Neuronal stem cell (in vitro differentiated cells): ENCODE measurements around the gene DPYSL4.
A peak's percentile ranks its signal among the peaks of the same experiment; 100 is the strongest.

Experiments used
- DNase-seq: peaks from one replicate; pipeline ENCODE4 v3.0.0-alpha.2; 2013; ENCODE audit warnings: low spot score
- H2AFZ ChIP-seq: one replicate; pipeline ENCODE4 v1.6.1; 2013; ENCODE audit warnings: mild to moderate bottlenecking, low read length, inconsistent platforms
- H2AK5ac ChIP-seq: 2 replicates; pipeline ENCODE4 v1.6.1; 2013; ENCODE audit warnings: low read depth, mild to moderate bottlenecking, inconsistent platforms, low read length, moderate library complexity, mixed read lengths
- H2BK120ac ChIP-seq: 2 replicates; pipeline ENCODE4 v1.6.1; 2013; ENCODE audit warnings: low read depth, mild to moderate bottlenecking, inconsistent platforms, low read length, moderate library complexity, mixed read lengths
- H2BK12ac ChIP-seq: one replicate; pipeline ENCODE4 v1.6.1; 2013; ENCODE audit warnings: low read length, inconsistent platforms
- H2BK15ac ChIP-seq: 2 replicates; pipeline ENCODE4 v1.6.1; 2013; ENCODE audit warnings: mild to moderate bottlenecking, low read length, inconsistent platforms, mixed read lengths
- H2BK5ac ChIP-seq: one replicate; pipeline ENCODE4 v1.6.1; 2013; ENCODE audit warnings: inconsistent platforms, mild to moderate bottlenecking, low read length, moderate library complexity
- H3K14ac ChIP-seq: one replicate; pipeline ENCODE4 v1.6.1; 2013; ENCODE audit warnings: low read length, inconsistent platforms
- H3K18ac ChIP-seq: 2 replicates; pipeline ENCODE4 v1.6.1; 2013; ENCODE audit warnings: low read length, inconsistent platforms
- H3K23ac ChIP-seq: 2 replicates; pipeline ENCODE4 v1.6.1; 2013; ENCODE audit warnings: low read depth, mild to moderate bottlenecking, mixed read lengths, low read length, inconsistent platforms; ENCODE audit not compliant: poor library complexity
- H3K27ac ChIP-seq: replicated peaks from 3 replicates; pipeline ENCODE4 v1.5.1; 2013; ENCODE audit warnings: low read length, inconsistent platforms
- H3K27me3 ChIP-seq, 3 experiments: 2 replicates each; pipeline ENCODE4 v1.6.1; 2013; ENCODE audit warnings: low read length in 3 of 3, mild to moderate bottlenecking in 2 of 3, inconsistent platforms in 1 of 3, low read depth in 1 of 3, mixed read lengths in 1 of 3, moderate library complexity in 1 of 3; ENCODE audit not compliant: control insufficient read depth in 3 of 3, insufficient read depth in 3 of 3
- H3K36me3 ChIP-seq, 2 donors: replicated peaks in 1 of 2; 2 replicates each; pipeline ENCODE4 v1.6.1; 2013; ENCODE audit warnings: low read length in 2 of 2; ENCODE audit not compliant: control insufficient read depth in 2 of 2, insufficient read depth in 2 of 2
- H3K4ac ChIP-seq: 2 replicates; pipeline ENCODE4 v1.6.1; 2013; ENCODE audit warnings: inconsistent platforms, mild to moderate bottlenecking, low read length, moderate library complexity
- H3K4me1 ChIP-seq, 2 donors: 1 replicate in 1 of 2; 2 replicates in 1 of 2; pipeline ENCODE4 v1.6.1; 2013; ENCODE audit warnings: low read length in 2 of 2, low read depth in 1 of 2; ENCODE audit not compliant: control insufficient read depth in 2 of 2, insufficient read depth in 1 of 2
- H3K4me2 ChIP-seq: one replicate; pipeline ENCODE4 v1.6.1; 2013; ENCODE audit warnings: mild to moderate bottlenecking, low read length, inconsistent platforms; ENCODE audit not compliant: insufficient read depth, poor library complexity, severe bottlenecking
- H3K4me3 ChIP-seq, 2 donors: 2 replicates each; pipeline ENCODE4 v1.5.1; 2013; ENCODE audit warnings: low read length in 2 of 2, mild to moderate bottlenecking in 2 of 2, inconsistent platforms in 1 of 2, moderate library complexity in 1 of 2
- H3K79me1 ChIP-seq: one replicate; pipeline ENCODE4 v1.6.1; 2013; ENCODE audit warnings: low read depth, mild to moderate bottlenecking, inconsistent platforms, low read length, moderate library complexity
- H3K9ac ChIP-seq: one replicate; pipeline ENCODE4 v1.6.1; 2013; ENCODE audit warnings: mild to moderate bottlenecking, low read depth, low read length, inconsistent platforms; ENCODE audit not compliant: poor library complexity
- H3K9me3 ChIP-seq, 2 donors: replicated peaks in 1 of 2; 2 replicates each; pipeline versions ENCODE3 to v1.6.1; 2013; ENCODE audit warnings: low read length in 2 of 2, mild to moderate bottlenecking in 2 of 2, inconsistent platforms in 1 of 2, low read depth in 1 of 2, mixed read lengths in 1 of 2, moderate library complexity in 1 of 2; ENCODE audit not compliant: control insufficient read depth in 2 of 2, insufficient read depth in 1 of 2
- H4K8ac ChIP-seq: one replicate; pipeline ENCODE4 v1.6.1; 2013; ENCODE audit warnings: low read depth, mild to moderate bottlenecking, inconsistent platforms, low read length, moderate library complexity
- H4K91ac ChIP-seq: one replicate; pipeline ENCODE4 v1.6.1; 2013; ENCODE audit warnings: low read length, low read depth, mild to moderate bottlenecking, inconsistent platforms; ENCODE audit not compliant: poor library complexity
- WGBS, 2 donors: extraction: QIAGEN DNeasy Blood & Tissue Kit; methylation state at CpG; one replicate each; pipeline ENCODE4 v1.1.7; 2013; ENCODE audit warnings: missing lambda C conversion rate in 2 of 2, mixed read lengths in 1 of 2; ENCODE audit not compliant: insufficient read length in 2 of 2, insufficient replicate concordance in 1 of 2; ENCODE audit errors: extremely low coverage in 2 of 2; 5-methylcytosine and 5-hydroxymethylcytosine counted together

DPYSL4 gene

GRCh38 chr10:132166216-132166950 lies 20.4 kb upstream of the DPYSL4 start:
- no peak overlapping the region for H4K8ac ChIP-seq
- H3K9ac ChIP-seq, result no peak overlapping the region
- H3K79me1 ChIP-seq, result peaks cover 2% of the 10 kb centered on the region
- no peak overlapping the region for H2BK5ac ChIP-seq
- H2AK5ac ChIP-seq, result no peak overlapping the region
- H3K9me3 ChIP-seq, result peaks cover 0 to 2% of the 10 kb centered on the region in 2 donors
- H2BK120ac ChIP-seq, result no peak overlapping the region
- H3K4me3 ChIP-seq, result no peak overlapping the region
- H3K4me2 ChIP-seq, result no peak overlapping the region
- H3K36me3 ChIP-seq, result no peaks in the 10 kb centered on the region
- H2BK12ac ChIP-seq, result no peak overlapping the region
- H4K91ac ChIP-seq, result no peak overlapping the region
- peaks cover 0 to 24% (median 0%) of the 10 kb centered on the region in 3 experiments for H3K27me3 ChIP-seq
- H3K18ac ChIP-seq, result no peak overlapping the region
- H2AFZ ChIP-seq, result no peak overlapping the region
- WGBS, 2 donors, result no CpG with 5 or more reads among the region's 23 CpGs
- no peak overlapping the region for H3K14ac ChIP-seq
- H2BK15ac ChIP-seq, result no peak overlapping the region
- H3K4ac ChIP-seq, result no peak overlapping the region
- H3K27ac ChIP-seq, result no peak overlapping the region
- no peak overlapping the region for H3K23ac ChIP-seq
- no peak for DNase-seq
- H3K4me1 ChIP-seq, result peaks cover 0 to 9% of the 10 kb centered on the region in 2 donors

DNA sequence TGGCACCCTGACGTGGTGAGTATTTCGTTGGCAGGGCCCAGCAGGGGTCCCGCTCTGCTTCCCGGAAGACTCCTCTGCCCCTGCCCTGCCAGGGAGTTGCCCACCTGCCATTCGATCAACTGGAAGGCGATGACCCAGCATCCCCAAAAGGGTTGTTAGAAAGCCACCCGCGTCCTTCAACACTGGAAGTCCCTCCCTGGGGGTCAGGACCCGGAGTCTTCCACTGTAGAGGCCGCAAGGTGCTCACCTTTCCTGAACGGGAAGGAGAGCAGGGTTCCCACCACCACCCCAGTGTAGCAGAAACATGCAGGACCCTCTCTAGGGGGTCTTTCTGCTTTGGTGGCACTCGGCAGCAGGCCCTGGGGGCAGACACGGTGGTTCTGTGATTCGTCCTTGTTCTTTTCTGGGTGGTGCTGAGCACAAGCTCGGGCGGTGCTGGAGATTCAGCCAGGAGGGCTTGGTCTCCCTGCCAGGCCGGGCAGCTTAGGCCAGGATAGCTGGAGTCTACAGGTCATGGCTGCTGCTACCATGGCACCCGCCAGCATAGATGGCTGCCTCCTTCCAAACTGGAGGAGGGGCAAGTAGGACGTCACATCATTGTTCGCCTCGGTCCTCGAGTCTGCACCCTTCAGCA lies 19.6 kb upstream of the DPYSL4 start:
- H2BK120ac ChIP-seq, result no peak overlapping the region
- H3K27me3 ChIP-seq, result peaks cover 0 to 24% (median 0%) of the 10 kb centered on the region in 3 experiments
- H3K36me3 ChIP-seq, result no peaks in the 10 kb centered on the region
- H3K79me1 ChIP-seq, result peaks cover 2% of the 10 kb centered on the region
- H3K9ac ChIP-seq, result no peak overlapping the region
- no peak overlapping the region for H3K4me3 ChIP-seq
- H3K4ac ChIP-seq, result no peak overlapping the region
- H2AFZ ChIP-seq, result no peak overlapping the region
- H3K27ac ChIP-seq, result no peak overlapping the region
- H3K9me3 ChIP-seq, result peaks cover 0 to 2% of the 10 kb centered on the region in 2 donors
- H2BK5ac ChIP-seq, result no peak overlapping the region
- no CpG with 5 or more reads among the region's 22 CpGs for WGBS, 2 donors
- H2AK5ac ChIP-seq, result peak overlapping the region; percentile 56
- peak overlapping the region; percentile 22 for H2BK12ac ChIP-seq
- no peak overlapping the region for H3K4me2 ChIP-seq
- no peak overlapping the region for H3K14ac ChIP-seq
- H3K23ac ChIP-seq, result no peak overlapping the region
- peak overlapping the region; percentile 26 for H2BK15ac ChIP-seq
- DNase-seq, result no peak
- H3K4me1 ChIP-seq, result peaks cover 0 to 9% of the 10 kb centered on the region in 2 donors
- H4K91ac ChIP-seq, result no peak overlapping the region
- peak overlapping the region; percentile 64 for H3K18ac ChIP-seq
- no peak overlapping the region for H4K8ac ChIP-seq

- no CpG with 5 or more reads among the region's 17 CpGs for WGBS, 2 donors
- H2BK5ac ChIP-seq, result no peak overlapping the region
- H3K4me3 ChIP-seq, result no peak overlapping the region
- H3K27me3 ChIP-seq, result peaks cover 0 to 24% (median 0%) of the 10 kb centered on the region in 3 experiments
- no peak overlapping the region for H3K23ac ChIP-seq
- no peak overlapping the region for H3K14ac ChIP-seq
- H2BK15ac ChIP-seq, result no peak overlapping the region
- H3K79me1 ChIP-seq, result peaks cover 2% of the 10 kb centered on the region
- H3K9ac ChIP-seq, result no peak overlapping the region
- H2BK120ac ChIP-seq, result no peak overlapping the region
- no peak overlapping the region for H3K4ac ChIP-seq
- H3K4me1 ChIP-seq, result peaks cover 0 to 9% of the 10 kb centered on the region in 2 donors
- peak overlapping the region; percentile 11 for H3K18ac ChIP-seq
- H3K9me3 ChIP-seq, result peaks cover 0 to 2% of the 10 kb centered on the region in 2 donors
- H2AFZ ChIP-seq, result no peak overlapping the region
- H2BK12ac ChIP-seq, result no peak overlapping the region
- no peak overlapping the region for H3K27ac ChIP-seq
- H3K4me2 ChIP-seq, result no peak overlapping the region
- no peaks in the 10 kb centered on the region for H3K36me3 ChIP-seq
- H4K8ac ChIP-seq, result no peak overlapping the region
- no peak overlapping the region for H4K91ac ChIP-seq
- no peak overlapping the region for H2AK5ac ChIP-seq
- no peak for DNase-seq
These were observed 18.8 kb upstream of the DPYSL4 start for GRCh38 chr10:132167976-132168375.

DNA sequence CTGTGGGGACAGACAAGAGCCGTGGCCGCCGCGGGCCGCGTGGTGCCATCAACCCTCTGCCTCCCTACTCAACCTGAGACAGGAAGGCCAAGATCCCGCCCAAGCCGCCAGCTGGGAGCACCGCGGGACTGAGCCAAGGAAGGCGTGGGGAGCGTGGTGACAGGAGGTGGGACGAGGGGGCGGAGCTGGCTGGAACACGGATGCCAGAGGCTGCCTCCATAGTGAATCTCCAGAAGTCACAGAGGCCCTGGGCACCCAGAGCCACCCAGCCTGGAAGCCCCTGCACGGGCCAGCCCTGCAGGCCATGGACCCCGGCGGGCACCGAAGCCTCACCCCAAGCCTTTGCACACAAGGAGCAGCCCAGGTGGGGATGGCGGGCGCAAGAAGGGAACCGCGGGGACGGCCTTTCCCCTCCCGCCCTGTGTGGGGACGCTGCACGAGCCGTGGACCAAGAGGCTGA lies 18.1 kb upstream of the DPYSL4 start:
- peaks cover 0 to 3% of the 10 kb centered on the region in 2 donors for H3K4me1 ChIP-seq
- H3K4ac ChIP-seq, result no peak overlapping the region
- H4K8ac ChIP-seq, result no peak overlapping the region
- peak overlapping the region; percentile 85 for H3K23ac ChIP-seq
- no peak overlapping the region for H2BK120ac ChIP-seq
- peak overlapping the region; percentile 24 for H3K18ac ChIP-seq
- H3K4me3 ChIP-seq, result no peak overlapping the region
- no peak for DNase-seq
- WGBS, 2 donors, result no CpG with 5 or more reads among the region's 28 CpGs
- H3K79me1 ChIP-seq, result peaks cover 1% of the 10 kb centered on the region
- H2AFZ ChIP-seq, result no peak overlapping the region
- H3K27me3 ChIP-seq, result peaks cover 0 to 24% (median 0%) of the 10 kb centered on the region in 3 experiments
- no peak overlapping the region for H3K9ac ChIP-seq
- H3K9me3 ChIP-seq, result peaks cover 0 to under 1% of the 10 kb centered on the region in 2 donors
- H3K36me3 ChIP-seq, result no peaks in the 10 kb centered on the region
- no peak overlapping the region for H3K4me2 ChIP-seq
- no peak overlapping the region for H3K27ac ChIP-seq
- no peak overlapping the region for H4K91ac ChIP-seq
- no peak overlapping the region for H2AK5ac ChIP-seq
- H2BK15ac ChIP-seq, result peak overlapping the region; percentile 45
- H3K14ac ChIP-seq, result peak overlapping the region; percentile 31
- H2BK5ac ChIP-seq, result no peak overlapping the region
- H2BK12ac ChIP-seq, result no peak overlapping the region
